Neural cell (in vitro differentiated cells): ENCODE results near the gene STOM. TPM values are rescaled to one million over a fixed set of nuclear protein-coding genes. Genes with fewer than 3 reads are reported as not detected.

Source experiments
- H2AFZ ChIP-seq: fragments of 200-600, 300-800 bp; sonication (generic), shearing (Covaris generic); 2 replicates; pipeline ENCODE4 v1.6.0; 2014; ENCODE audit warnings: low read depth, mild to moderate bottlenecking, antibody characterized with exemption, low read length, moderate library complexity
- H3F3A ChIP-seq: fragments of 200-600 bp; shearing (Covaris generic); 2 replicates; pipeline ENCODE4 v1.6.1; 2016; ENCODE audit warnings: mild to moderate bottlenecking, moderate library complexity, mixed read lengths, antibody characterized with exemption, low read length; ENCODE audit not compliant: insufficient read depth, poor library complexity, severe bottlenecking
- H3K27ac ChIP-seq: fragments of 200-600, 300-800 bp; sonication (generic), shearing (Covaris generic); 2 replicates; pipeline ENCODE4 v1.5.1; 2014; ENCODE audit warnings: mild to moderate bottlenecking, low read length, moderate library complexity
- H3K27me3 ChIP-seq: fragments of 300-800, 200-600 bp; sonication (generic), shearing (Covaris generic); 2 replicates; pipeline ENCODE4 v1.6.0; 2014; ENCODE audit warnings: mild to moderate bottlenecking, low read depth, low read length, moderate library complexity; ENCODE audit not compliant: insufficient read depth
- H3K36me3 ChIP-seq: fragments of 300-800, 200-600 bp; sonication (generic), shearing (Covaris generic); 2 replicates; pipeline ENCODE4 v1.5.1; 2014; ENCODE audit warnings: mild to moderate bottlenecking, antibody characterized with exemption, low read length, moderate library complexity; ENCODE audit not compliant: insufficient read depth
- H3K4me2 ChIP-seq: fragments of 300-800, 200-600 bp; sonication (generic), shearing (Covaris generic); 2 replicates; pipeline ENCODE4 v1.6.0; 2014; ENCODE audit warnings: mild to moderate bottlenecking, low read length
- H3K4me3 ChIP-seq: fragments of 300-800, 200-600 bp; sonication (generic), shearing (Covaris generic); 2 replicates; pipeline ENCODE4 v1.5.1; 2014; ENCODE audit warnings: mild to moderate bottlenecking, low read length, moderate library complexity
- H3K79me2 ChIP-seq: fragments of 200-600 bp; shearing (Covaris generic); replicated peaks from 2 replicates; pipeline ENCODE4 v1.6.0; 2014; ENCODE audit warnings: mild to moderate bottlenecking, low read length, moderate library complexity; ENCODE audit not compliant: insufficient read depth
- H3K9ac ChIP-seq: fragments of 300-800, 200-600 bp; sonication (generic), shearing (Covaris generic); 2 replicates; pipeline ENCODE4 v1.6.1; 2016; ENCODE audit warnings: mild to moderate bottlenecking, low read length, mixed read lengths
- H3K9me2 ChIP-seq: fragments of 200-600 bp; shearing (Covaris generic); 2 replicates; pipeline ENCODE4 v1.6.1; 2016; ENCODE audit warnings: mild to moderate bottlenecking, low read length, mixed read lengths; ENCODE audit not compliant: insufficient read depth
- H3K9me3 ChIP-seq: fragments of 200-600, 300-800 bp; sonication (generic), shearing (Covaris generic); 2 replicates; pipeline ENCODE4 v1.6.1; 2016; ENCODE audit warnings: mild to moderate bottlenecking, mixed run types, low read length, moderate library complexity, mixed read lengths
- H4K20me1 ChIP-seq: fragments of 200-600 bp; shearing (Covaris generic); 2 replicates; pipeline ENCODE4 v1.6.1; 2016; ENCODE audit warnings: mild to moderate bottlenecking, mixed run types; ENCODE audit not compliant: insufficient read depth
- EP300 ChIP-seq: fragments of 450-650 bp; conservative IDR thresholded peaks from 2 replicates; pipeline ENCODE4 v1.6.1; 2014; ENCODE audit warnings: antibody characterized with exemption, mild to moderate bottlenecking, moderate library complexity; ENCODE audit not compliant: poor library complexity, severe bottlenecking
- EZH2 ChIP-seq: fragments of 200-600, 300-800 bp; shearing (Covaris generic), sonication (generic); IDR thresholded peaks from 2 replicates; pipeline ENCODE4 v1.6.1; 2014; ENCODE audit warnings: antibody characterized with exemption, low read length, borderline replicate concordance, mild to moderate bottlenecking; ENCODE audit not compliant: insufficient read depth, poor library complexity, severe bottlenecking
- MXI1 ChIP-seq: fragments of 450-650 bp; conservative IDR thresholded peaks from 2 replicates; pipeline ENCODE4 v1.6.1; 2014; ENCODE audit warnings: antibody characterized with exemption, mild to moderate bottlenecking; ENCODE audit not compliant: poor library complexity, severe bottlenecking
- POLR2AphosphoS5 ChIP-seq: IDR thresholded peaks from 2 replicates; pipeline ENCODE4 v1.6.1; 2012
- RAD21 ChIP-seq: fragments of 450-650 bp; conservative IDR thresholded peaks from 2 replicates; pipeline ENCODE4 v1.6.1; 2014; ENCODE audit warnings: antibody characterized with exemption, mild to moderate bottlenecking, moderate library complexity
- SMC3 ChIP-seq: fragments of 450-650 bp; conservative IDR thresholded peaks from 2 replicates; pipeline ENCODE4 v1.6.1; 2014; ENCODE audit warnings: antibody characterized with exemption, mild to moderate bottlenecking, moderate library complexity; ENCODE audit not compliant: poor library complexity
- TAF1 ChIP-seq: IDR thresholded peaks from 2 replicates; pipeline ENCODE4 v1.6.1; 2012; ENCODE audit warnings: low read depth
- polyA plus RNA-seq: library from polyadenylated mRNA; depleted of rRNA; stranded (reverse); fragments of >200 nt; gene quantifications from 2 replicates; pipeline ENCODE4 v1.2.3, GENCODE V29; 2014
- TF ChIP-seq, protein P1 (sequence below): fragments of 450-650 bp; IDR thresholded peaks from 2 replicates; pipeline ENCODE4 v1.5.1; 2014; ENCODE audit warnings: antibody characterized with exemption, mild to moderate bottlenecking, moderate library complexity; ENCODE audit not compliant: poor library complexity, severe bottlenecking
- TF ChIP-seq, protein P2 (sequence below): IDR thresholded peaks from 2 replicates; pipeline ENCODE4 v1.6.1; 2012; ENCODE audit warnings: borderline replicate concordance

The STOM gene
- polyA plus RNA-seq, 1 donor from 2014 or later, result 0.11 TPM

DNA sequence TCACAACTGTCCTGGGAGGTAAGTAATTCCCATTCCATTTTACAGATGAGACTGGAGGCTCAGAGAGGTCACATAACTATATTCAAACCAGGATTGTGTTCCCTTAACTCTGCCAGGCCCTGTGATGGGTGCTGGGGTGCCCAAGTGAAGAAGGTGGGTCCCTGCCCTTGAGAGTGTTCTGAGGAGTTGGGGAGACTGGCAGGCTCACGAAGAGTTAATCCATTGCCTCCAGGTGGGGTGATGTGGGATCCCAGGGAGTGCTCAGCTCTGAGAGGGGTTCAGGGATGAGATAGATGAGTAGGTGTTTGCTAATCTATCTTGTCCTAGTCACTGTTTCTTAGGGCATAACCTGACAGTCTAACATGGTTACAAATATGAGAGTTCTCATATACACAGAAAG lies 65.3 kb downstream of the STOM start:
- H3K36me3 ChIP-seq, result no peaks in the 10 kb centered on the region
- H3K27ac ChIP-seq, result no peak overlapping the region
- TF ChIP-seq TAF1, result no peak
- TF ChIP-seq SMC3, result no peak
- TF ChIP-seq POLR2AphosphoS5, result no peak
- TF ChIP-seq EP300, result no peak
- TF ChIP-seq, protein P1, sequence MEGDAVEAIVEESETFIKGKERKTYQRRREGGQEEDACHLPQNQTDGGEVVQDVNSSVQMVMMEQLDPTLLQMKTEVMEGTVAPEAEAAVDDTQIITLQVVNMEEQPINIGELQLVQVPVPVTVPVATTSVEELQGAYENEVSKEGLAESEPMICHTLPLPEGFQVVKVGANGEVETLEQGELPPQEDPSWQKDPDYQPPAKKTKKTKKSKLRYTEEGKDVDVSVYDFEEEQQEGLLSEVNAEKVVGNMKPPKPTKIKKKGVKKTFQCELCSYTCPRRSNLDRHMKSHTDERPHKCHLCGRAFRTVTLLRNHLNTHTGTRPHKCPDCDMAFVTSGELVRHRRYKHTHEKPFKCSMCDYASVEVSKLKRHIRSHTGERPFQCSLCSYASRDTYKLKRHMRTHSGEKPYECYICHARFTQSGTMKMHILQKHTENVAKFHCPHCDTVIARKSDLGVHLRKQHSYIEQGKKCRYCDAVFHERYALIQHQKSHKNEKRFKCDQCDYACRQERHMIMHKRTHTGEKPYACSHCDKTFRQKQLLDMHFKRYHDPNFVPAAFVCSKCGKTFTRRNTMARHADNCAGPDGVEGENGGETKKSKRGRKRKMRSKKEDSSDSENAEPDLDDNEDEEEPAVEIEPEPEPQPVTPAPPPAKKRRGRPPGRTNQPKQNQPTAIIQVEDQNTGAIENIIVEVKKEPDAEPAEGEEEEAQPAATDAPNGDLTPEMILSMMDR, result no peak
- TF ChIP-seq, protein P2, sequence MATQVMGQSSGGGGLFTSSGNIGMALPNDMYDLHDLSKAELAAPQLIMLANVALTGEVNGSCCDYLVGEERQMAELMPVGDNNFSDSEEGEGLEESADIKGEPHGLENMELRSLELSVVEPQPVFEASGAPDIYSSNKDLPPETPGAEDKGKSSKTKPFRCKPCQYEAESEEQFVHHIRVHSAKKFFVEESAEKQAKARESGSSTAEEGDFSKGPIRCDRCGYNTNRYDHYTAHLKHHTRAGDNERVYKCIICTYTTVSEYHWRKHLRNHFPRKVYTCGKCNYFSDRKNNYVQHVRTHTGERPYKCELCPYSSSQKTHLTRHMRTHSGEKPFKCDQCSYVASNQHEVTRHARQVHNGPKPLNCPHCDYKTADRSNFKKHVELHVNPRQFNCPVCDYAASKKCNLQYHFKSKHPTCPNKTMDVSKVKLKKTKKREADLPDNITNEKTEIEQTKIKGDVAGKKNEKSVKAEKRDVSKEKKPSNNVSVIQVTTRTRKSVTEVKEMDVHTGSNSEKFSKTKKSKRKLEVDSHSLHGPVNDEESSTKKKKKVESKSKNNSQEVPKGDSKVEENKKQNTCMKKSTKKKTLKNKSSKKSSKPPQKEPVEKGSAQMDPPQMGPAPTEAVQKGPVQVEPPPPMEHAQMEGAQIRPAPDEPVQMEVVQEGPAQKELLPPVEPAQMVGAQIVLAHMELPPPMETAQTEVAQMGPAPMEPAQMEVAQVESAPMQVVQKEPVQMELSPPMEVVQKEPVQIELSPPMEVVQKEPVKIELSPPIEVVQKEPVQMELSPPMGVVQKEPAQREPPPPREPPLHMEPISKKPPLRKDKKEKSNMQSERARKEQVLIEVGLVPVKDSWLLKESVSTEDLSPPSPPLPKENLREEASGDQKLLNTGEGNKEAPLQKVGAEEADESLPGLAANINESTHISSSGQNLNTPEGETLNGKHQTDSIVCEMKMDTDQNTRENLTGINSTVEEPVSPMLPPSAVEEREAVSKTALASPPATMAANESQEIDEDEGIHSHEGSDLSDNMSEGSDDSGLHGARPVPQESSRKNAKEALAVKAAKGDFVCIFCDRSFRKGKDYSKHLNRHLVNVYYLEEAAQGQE, result no peak
- no peak for TF ChIP-seq MXI1
- TF ChIP-seq RAD21, result no peak
- no peak for TF ChIP-seq EZH2
- no peaks in the 10 kb centered on the region for H3K79me2 ChIP-seq
- H3K9ac ChIP-seq, result no peak overlapping the region
- H2AFZ ChIP-seq, result no peak overlapping the region
- H3K4me3 ChIP-seq, result no peak overlapping the region
- H3K27me3 ChIP-seq, result peaks cover 12% of the 10 kb centered on the region
- H3K4me2 ChIP-seq, result no peak overlapping the region
- no peaks in the 10 kb centered on the region for H3K9me2 ChIP-seq
- no peaks in the 10 kb centered on the region for H4K20me1 ChIP-seq
- H3F3A ChIP-seq, result no peaks in the 10 kb centered on the region
- no peaks in the 10 kb centered on the region for H3K9me3 ChIP-seq

DNA sequence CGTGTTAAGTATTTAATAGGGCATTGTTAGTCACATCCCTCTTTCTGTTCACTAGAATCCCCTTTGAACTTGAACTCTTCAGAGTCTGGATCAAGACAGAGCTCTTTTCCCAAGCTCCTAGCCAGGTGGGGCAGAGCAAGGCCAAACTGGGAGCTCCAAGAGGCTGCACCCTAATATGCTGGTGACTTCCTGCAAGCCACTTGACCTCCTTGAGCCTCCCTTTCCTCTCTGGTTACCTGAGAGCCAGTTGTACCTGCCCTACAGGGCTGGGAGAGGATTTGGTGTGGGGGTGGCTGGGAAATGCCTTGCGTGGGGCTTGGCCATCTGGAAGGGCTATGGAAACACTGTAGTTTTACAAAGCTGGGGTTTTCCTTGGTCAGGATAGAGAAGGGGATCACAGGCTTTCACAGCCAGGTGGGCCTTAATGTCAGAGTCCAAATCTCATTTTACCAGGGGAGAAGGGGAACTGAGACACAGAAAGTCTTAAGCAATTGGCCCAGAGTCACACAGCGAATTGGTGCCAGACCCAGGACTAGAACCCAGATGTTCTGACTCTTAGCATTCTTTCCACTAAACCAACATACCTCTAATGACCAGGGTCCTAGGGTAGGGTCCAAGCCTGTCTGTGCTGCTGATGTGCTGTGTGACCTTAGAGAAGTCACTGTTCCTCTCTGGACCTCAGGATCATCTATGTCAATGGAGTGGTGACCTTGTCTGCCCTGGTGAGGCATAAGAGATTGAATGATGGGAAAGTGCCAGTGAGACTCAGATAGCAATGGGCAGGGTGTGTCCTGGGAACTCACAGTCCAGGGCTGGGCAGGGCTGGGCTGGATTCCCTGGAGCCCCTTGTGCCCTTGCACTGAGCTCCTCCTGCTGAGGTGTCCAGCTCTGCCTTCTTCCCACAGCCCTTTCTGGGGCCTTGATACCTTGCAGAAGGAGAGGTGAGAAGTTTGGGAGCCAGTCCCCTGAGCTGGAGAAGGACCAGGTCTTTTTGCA lies 66.3 kb downstream of the STOM start:
- TF ChIP-seq, protein P2, result no peak
- TF ChIP-seq EP300, result no peak
- no peak for TF ChIP-seq MXI1
- no peak for TF ChIP-seq SMC3
- no peak for TF ChIP-seq RAD21
- no peak for TF ChIP-seq TAF1
- TF ChIP-seq, protein P1, result no peak
- TF ChIP-seq POLR2AphosphoS5, result no peak
- no peak for TF ChIP-seq EZH2
- Histone ChIP-seq H2AFZ (no peak overlapping the region), H3K4me2 (no peak overlapping the region), H3K27ac (no peak overlapping the region), H3F3A (no peaks in the 10 kb centered on the region), H3K9ac (no peak overlapping the region), H3K36me3 (no peaks in the 10 kb centered on the region), H3K27me3 (peaks cover 18% of the 10 kb centered on the region), H3K79me2 (no peaks in the 10 kb centered on the region), H4K20me1 (no peaks in the 10 kb centered on the region), H3K9me3 (no peaks in the 10 kb centered on the region), H3K4me3 (no peak overlapping the region), H3K9me2 (no peaks in the 10 kb centered on the region)
